GM12874 (cell line): ENCODE measurements around the gene FOXO6.

Source experiments
- CTCF ChIP-seq: IDR thresholded peaks from 2 replicates; pipeline ENCODE4 v1.5.1; 2011; ENCODE audit warnings: low read depth, mild to moderate bottlenecking, control low read depth, low read length, moderate library complexity; ENCODE audit not compliant: insufficient read depth

FOXO6 gene

DNA sequence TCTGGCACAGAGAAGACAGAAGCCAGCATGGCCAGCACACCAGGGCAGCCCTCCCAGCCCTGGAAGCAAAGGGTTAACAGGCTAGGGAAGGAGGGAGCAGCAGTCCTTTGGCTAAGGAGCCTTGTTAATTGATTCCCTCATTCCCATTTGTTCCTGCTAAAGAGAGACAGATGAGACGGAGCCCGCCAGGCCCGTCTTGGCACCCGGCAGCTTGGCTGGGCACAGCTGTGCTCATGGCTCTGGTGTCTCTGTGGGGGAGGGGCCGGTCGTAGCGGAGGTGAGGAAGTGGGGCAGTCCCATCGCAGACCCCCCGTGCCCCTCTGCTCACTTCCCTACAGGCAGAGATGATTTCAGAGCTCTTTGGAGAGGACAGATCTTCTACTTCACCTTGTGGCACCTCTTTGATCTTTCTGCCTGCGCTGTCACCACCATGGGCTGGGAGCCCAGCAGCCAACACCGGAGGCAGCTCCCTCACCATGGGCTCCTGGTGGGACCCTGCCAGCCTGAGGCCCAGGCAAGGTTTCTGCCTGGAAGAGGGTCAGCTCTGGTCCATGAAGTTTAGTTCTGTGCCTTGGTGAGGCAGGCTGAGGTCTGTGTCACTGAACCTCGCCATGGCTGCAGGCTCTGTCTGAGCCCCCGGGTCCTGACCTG lies 38.0 kb downstream of the FOXO6 start:
- TF ChIP-seq CTCF, result no peak

GRCh38 chr1:41400225-41400624 lies 39.0 kb downstream of the FOXO6 start:
- no peak for TF ChIP-seq CTCF

DNA sequence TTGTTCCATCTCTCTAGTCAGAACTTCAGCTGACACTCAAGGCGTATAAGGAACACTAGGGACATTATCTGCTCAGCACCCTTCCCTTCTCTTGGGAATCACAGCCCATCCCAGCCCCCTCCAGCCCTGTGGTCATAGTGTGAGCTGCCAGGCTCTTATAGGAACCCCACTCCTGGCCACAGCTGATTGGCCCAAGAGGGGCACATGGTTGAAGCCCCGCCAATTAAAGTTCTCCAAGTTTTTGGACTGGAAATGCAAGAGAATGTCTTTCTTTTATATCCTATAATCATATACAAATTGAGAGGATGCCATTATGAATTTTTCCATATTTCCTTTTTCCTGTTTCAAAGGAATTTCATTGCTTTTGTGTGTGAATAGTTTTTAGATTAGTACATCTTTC lies 40.7 kb downstream of the FOXO6 start:
- no peak for TF ChIP-seq CTCF

GRCh38 chr1:41404308-41404761 lies 43.1 kb downstream of the FOXO6 start:
- TF ChIP-seq CTCF, result no peak

- no peak for TF ChIP-seq CTCF
Observed at GRCh38 chr1:41407664-41408252, 46.5 kb downstream of the FOXO6 start.

- TF ChIP-seq CTCF, result no peak
Observed at GRCh38 chr1:41408691-41409090, 47.5 kb downstream of the FOXO6 start.

DNA sequence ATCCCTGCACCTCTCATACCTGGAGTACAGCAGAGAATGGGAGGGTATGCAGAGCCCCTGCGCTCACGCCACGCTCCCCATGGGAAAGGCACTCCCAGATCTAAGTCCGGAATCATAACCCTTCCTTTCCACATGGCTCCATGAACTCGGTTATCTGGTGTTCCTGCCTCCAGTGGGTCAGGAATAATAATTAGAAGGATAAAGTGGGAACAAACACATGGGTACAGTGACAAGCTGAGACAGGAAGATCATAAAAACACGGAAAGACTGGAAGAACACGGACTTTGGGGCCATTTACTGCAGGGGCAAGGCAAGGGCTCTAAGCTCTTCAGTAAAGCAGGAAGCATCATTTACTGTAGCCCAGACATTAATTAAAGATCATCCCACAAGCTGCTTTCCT lies 48.6 kb downstream of the FOXO6 start:
- TF ChIP-seq CTCF, result no peak
